ENCODE data around the gene EMP2. TPM values are rescaled to one million over a fixed set of nuclear protein-coding genes. Genes with fewer than 3 reads are reported as not detected.

EMP2 gene
- total RNA-seq, 6 donors from 2014 or later, result 261 to 1,020 (median 640) TPM

GRCh38 chr16:10554569-10554968, 25.8 kb downstream of the EMP2 start:
- DNase-seq (no peak), ATAC-seq (ENCODE audit: low FRiP score in 2 of 2) (no peak)
- H3K27ac ChIP-seq, result peak overlapping the region; percentile 23 to 46 (median 34)

DNA sequence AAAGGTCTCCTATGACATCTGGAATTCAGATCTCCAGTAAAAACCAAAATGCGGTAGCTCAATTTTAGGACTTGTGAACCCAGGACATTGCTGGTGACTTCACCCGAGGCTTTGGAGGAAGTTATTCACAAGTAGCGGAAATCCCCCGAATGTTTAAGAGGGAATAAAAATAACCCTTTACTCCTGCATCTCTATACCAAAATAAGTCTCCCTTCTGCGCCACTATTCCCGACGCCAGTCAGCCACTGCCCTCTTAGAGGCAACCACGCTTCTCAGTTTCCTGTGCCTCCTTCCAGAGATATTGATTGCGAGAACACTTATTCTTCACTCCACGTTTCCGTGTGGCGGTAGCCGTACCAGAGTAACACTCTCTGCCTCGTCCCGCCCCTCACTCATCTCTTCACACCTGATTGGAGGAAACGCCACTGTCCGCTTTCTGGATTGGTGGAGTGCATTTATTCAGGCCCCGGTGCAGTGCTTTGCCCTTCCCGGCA, 27.4 kb downstream of the EMP2 start:
- 32 to 37% methylated on average over 19 of the region's 19 CpGs for WGBS, 2 donors
- H3K4me1 ChIP-seq, result peaks cover 38 to 47% (median 44%) of the 10 kb centered on the region in 4 donors
- peaks cover 0 to 12% (median 4%) of the 10 kb centered on the region in 4 donors for H3K36me3 ChIP-seq
- H3K4me3 ChIP-seq, result peak overlapping the region in 3 of 4 donors; percentile 5 to 21 (median 15)
- peaks cover 0 to 5% (median 2%) of the 10 kb centered on the region in 4 donors for H3K9me3 ChIP-seq
- DNase-seq (peak in 1 of 2 donors; percentile 60), ATAC-seq (ENCODE audit: low FRiP score in 2 of 2) (peak; percentile 59 to 83)
- TF ChIP-seq EP300 (IDR thresholded peaks at IDR 0.05), result no peak
- TF ChIP-seq POLR2A (IDR thresholded peaks at IDR 0.05), result peak in 1 of 4 donors; percentile 19
- TF ChIP-seq CTCF (IDR thresholded peaks at IDR 0.05), result no peak
- TF ChIP-seq POLR2AphosphoS5 (IDR thresholded peaks at IDR 0.05), result peak in 1 of 2 donors; percentile 31
- H3K27ac ChIP-seq, result peak overlapping the region; percentile 18 to 70 (median 36)
- H3K27me3 ChIP-seq, result no peaks in the 10 kb centered on the region

More at GRCh38 chr16:10554569-10554968, 25.8 kb downstream of the EMP2 start:
- Histone ChIP-seq H3K27me3 (no peaks in the 10 kb centered on the region), H3K9me3 (no peaks in the 10 kb centered on the region), H3K36me3 (peaks cover 0 to 7% (median 0%) of the 10 kb centered on the region in 4 donors), H3K4me3 (no peak overlapping the region), H3K4me1 (peaks cover 54 to 61% (median 59%) of the 10 kb centered on the region in 4 donors)
- TF ChIP-seq POLR2A (IDR thresholded peaks at IDR 0.05), result no peak
- TF ChIP-seq EP300 (IDR thresholded peaks at IDR 0.05), result no peak
- no peak for TF ChIP-seq CTCF (IDR thresholded peaks at IDR 0.05)
- no peak for TF ChIP-seq POLR2AphosphoS5 (IDR thresholded peaks at IDR 0.05)
- 74 to 79% methylated on average over 7 of the region's 7 CpGs for WGBS, 2 donors

DNA sequence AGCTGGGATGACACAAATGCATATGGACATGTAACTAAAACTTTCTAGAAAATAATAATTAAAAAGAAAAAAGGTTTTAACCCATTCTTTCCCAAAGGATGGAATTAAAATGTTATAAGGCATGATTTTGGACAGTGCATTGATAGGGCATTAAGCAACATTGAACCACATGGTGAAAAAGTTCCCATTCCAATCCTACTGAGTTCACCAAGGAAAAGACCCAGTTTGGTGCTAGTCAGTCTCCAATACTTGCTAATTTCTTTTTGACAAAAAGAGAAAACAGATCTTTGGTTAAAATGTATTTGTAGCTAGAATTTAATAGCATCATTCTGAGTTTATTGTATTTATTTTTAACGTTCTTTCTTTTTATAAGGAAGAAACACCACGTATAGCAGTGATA, 28.1 kb downstream of the EMP2 start:
- H3K27me3 ChIP-seq, result no peaks in the 10 kb centered on the region
- DNase-seq (no peak), ATAC-seq (ENCODE audit: low FRiP score in 2 of 2) (no peak)
- TF ChIP-seq CTCF (IDR thresholded peaks at IDR 0.05) (no peak), EP300 (IDR thresholded peaks at IDR 0.05) (no peak), POLR2A (IDR thresholded peaks at IDR 0.05) (no peak), POLR2AphosphoS5 (IDR thresholded peaks at IDR 0.05) (no peak)
- H3K4me1 ChIP-seq, result peaks cover 33 to 41% (median 36%) of the 10 kb centered on the region in 4 donors
- peaks cover 0 to 5% (median 2%) of the 10 kb centered on the region in 4 donors for H3K9me3 ChIP-seq
- peaks cover 0 to 20% (median 7%) of the 10 kb centered on the region in 4 donors for H3K36me3 ChIP-seq
- WGBS, 2 donors, result 65 to 77% methylated on average over 2 of the region's 2 CpGs
- no peak overlapping the region for H3K4me3 ChIP-seq
- H3K27ac ChIP-seq, result peak overlapping the region in 3 of 4 donors; percentile 18 to 70 (median 38)

GRCh38 chr16:10551881-10552280, 28.5 kb downstream of the EMP2 start:
- DNase-seq (no peak), ATAC-seq (ENCODE audit: low FRiP score in 2 of 2) (no peak)
- Histone ChIP-seq H3K27me3 (no peaks in the 10 kb centered on the region), H3K4me1 (peaks cover 31 to 40% (median 35%) of the 10 kb centered on the region in 4 donors), H3K4me3 (no peak overlapping the region), H3K27ac (peak overlapping the region in 1 of 4 donors; percentile 48), H3K9me3 (peaks cover 0 to 5% (median 2%) of the 10 kb centered on the region in 4 donors), H3K36me3 (peaks cover under 1 to 24% (median 10%) of the 10 kb centered on the region in 4 donors)
- WGBS, 2 donors, result 79 to 93% methylated on average over 2 of the region's 2 CpGs
- TF ChIP-seq EP300 (IDR thresholded peaks at IDR 0.05) (no peak), CTCF (IDR thresholded peaks at IDR 0.05) (no peak), POLR2A (IDR thresholded peaks at IDR 0.05) (no peak), POLR2AphosphoS5 (IDR thresholded peaks at IDR 0.05) (no peak)

DNA sequence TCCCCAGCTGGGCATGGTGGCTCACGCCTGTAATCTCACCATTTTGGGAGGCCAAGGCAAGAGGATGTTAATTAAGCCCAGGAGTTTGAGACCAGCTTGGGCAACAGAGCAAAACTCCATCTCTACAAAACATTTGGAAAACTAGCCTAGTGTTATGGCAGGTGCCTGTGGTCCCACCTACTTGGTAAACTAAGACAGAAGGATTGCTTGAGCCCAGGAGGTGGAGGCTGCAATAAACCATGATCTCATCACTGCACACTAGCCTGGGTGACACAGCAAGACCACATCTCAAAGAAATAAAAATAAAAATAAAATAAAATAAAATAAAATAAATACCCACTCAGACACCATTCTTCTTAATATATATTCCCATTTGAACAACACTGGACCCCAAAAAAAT, 32.0 kb downstream of the EMP2 start:
- 100% methylated on average over 1 of the region's 1 CpG for WGBS, 2 donors
- Histone ChIP-seq H3K4me1 (peaks cover 10 to 21% (median 13%) of the 10 kb centered on the region in 4 donors), H3K27me3 (no peaks in the 10 kb centered on the region), H3K27ac (no peak overlapping the region), H3K9me3 (peaks cover 0 to 5% (median 2%) of the 10 kb centered on the region in 4 donors), H3K36me3 (peaks cover 13 to 58% (median 43%) of the 10 kb centered on the region in 4 donors), H3K4me3 (no peak overlapping the region)
- ATAC-seq (ENCODE audit: low FRiP score in 2 of 2) (no peak), DNase-seq (no peak)
- TF ChIP-seq POLR2AphosphoS5 (IDR thresholded peaks at IDR 0.05), result no peak
- TF ChIP-seq EP300 (IDR thresholded peaks at IDR 0.05), result no peak
- TF ChIP-seq CTCF (IDR thresholded peaks at IDR 0.05), result no peak
- no peak for TF ChIP-seq POLR2A (IDR thresholded peaks at IDR 0.05)
